ENCODE results near the gene GEN1. TPM values are rescaled to one million over a fixed set of nuclear protein-coding genes. Genes with fewer than 3 reads are reported as not detected.

GEN1 gene
- total and polyA plus RNA-seq, 4 donors: 1.2 to 12.7 (median 7.8) TPM

DNA sequence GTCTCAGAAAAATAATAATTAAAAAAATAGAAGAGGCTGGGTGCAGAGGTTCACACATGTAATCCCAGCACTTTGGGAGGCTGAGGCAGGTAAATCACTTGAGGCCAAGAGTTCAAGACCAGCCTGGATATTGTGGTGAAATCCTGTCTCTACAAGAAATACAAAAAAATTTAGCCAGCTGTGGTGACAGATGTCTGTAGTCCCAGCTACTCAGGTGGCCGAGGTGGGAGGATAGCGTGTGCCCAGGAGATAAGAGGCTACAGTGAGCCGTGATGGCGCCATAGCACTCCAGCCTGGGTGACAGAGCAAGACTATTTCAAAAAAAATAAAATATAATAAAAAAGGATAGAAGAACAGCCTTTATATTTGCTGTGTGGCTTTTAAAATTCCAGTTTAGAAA lies 36.3 kb upstream of the GEN1 start:
- 94% methylated on average over 4 of the region's 4 CpGs for WGBS
- Histone ChIP-seq H3K27ac (ENCODE audit: low read depth in 1 of 2, low read length in 2 of 2) (no peak overlapping the region), H3K4me1 (ENCODE audit: control insufficient read depth in 4 of 4, insufficient read depth in 4 of 4, low read length in 3 of 4) (no peaks in the 10 kb centered on the region), H3K9me3 (ENCODE audit: control insufficient read depth in 4 of 4, low read length in 3 of 4) (no peaks in the 10 kb centered on the region), H3K9ac (ENCODE audit: low read depth in 1 of 2, low read length in 2 of 2) (no peak overlapping the region), H3K27me3 (ENCODE audit: control insufficient read depth in 4 of 4, insufficient read depth in 4 of 4, low read length in 3 of 4) (no peaks in the 10 kb centered on the region), H3K4me3 (ENCODE audit: low read depth in 1 of 3, low read length in 3 of 3) (no peak overlapping the region), H3K36me3 (ENCODE audit: control insufficient read depth in 4 of 4, insufficient read depth in 3 of 4, low read depth in 1 of 4, low read length in 3 of 4) (peaks cover 5 to 68% (median 51%) of the 10 kb centered on the region in 4 donors)
- no peak for DNase-seq (ENCODE audit: low spot score)
- TF ChIP-seq, protein P1, sequence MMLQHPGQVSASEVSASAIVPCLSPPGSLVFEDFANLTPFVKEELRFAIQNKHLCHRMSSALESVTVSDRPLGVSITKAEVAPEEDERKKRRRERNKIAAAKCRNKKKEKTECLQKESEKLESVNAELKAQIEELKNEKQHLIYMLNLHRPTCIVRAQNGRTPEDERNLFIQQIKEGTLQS (IDR thresholded peaks at IDR 0.05): no peak
- TF ChIP-seq SP1 (IDR thresholded peaks at IDR 0.05) (no peak), EGR1 (IDR thresholded peaks at IDR 0.05; ENCODE audit: low read depth in 2 of 2) (no peak), RXRA (IDR thresholded peaks at IDR 0.05) (no peak), FOXA2 (IDR thresholded peaks at IDR 0.05) (no peak), HNF4G (IDR thresholded peaks at IDR 0.05) (no peak)
- TF ChIP-seq, protein P2, sequence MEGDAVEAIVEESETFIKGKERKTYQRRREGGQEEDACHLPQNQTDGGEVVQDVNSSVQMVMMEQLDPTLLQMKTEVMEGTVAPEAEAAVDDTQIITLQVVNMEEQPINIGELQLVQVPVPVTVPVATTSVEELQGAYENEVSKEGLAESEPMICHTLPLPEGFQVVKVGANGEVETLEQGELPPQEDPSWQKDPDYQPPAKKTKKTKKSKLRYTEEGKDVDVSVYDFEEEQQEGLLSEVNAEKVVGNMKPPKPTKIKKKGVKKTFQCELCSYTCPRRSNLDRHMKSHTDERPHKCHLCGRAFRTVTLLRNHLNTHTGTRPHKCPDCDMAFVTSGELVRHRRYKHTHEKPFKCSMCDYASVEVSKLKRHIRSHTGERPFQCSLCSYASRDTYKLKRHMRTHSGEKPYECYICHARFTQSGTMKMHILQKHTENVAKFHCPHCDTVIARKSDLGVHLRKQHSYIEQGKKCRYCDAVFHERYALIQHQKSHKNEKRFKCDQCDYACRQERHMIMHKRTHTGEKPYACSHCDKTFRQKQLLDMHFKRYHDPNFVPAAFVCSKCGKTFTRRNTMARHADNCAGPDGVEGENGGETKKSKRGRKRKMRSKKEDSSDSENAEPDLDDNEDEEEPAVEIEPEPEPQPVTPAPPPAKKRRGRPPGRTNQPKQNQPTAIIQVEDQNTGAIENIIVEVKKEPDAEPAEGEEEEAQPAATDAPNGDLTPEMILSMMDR (IDR thresholded peaks at IDR 0.05; ENCODE audit: low read depth, low read length, missing input control): no peak
- TF ChIP-seq, protein P3, sequence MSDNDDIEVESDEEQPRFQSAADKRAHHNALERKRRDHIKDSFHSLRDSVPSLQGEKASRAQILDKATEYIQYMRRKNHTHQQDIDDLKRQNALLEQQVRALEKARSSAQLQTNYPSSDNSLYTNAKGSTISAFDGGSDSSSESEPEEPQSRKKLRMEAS (IDR thresholded peaks at IDR 0.05): no peak

DNA sequence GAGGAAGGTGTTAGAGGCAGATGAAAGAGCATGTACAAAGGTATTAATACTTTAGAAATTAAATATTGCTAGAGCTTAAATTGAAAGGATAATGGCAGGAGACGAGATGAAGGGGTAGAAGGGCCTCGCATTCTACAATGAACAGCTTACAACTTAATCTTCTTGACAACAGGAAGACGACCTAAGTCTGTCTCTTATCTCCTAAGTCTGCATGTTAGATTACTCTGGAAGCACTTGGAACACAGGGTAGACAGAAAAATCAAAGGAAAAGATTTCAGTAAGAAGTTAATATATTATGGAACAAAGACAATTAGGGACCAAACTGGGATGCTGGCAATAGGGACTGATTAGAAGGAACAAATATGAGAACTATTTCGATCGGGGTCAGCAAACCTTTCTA lies 35.2 kb upstream of the GEN1 start:
- no peak overlapping the region for H3K9ac ChIP-seq (ENCODE audit: low read depth in 1 of 2, low read length in 2 of 2)
- no peak overlapping the region for H3K4me3 ChIP-seq (ENCODE audit: low read depth in 1 of 3, low read length in 3 of 3)
- no peaks in the 10 kb centered on the region for H3K4me1 ChIP-seq (ENCODE audit: control insufficient read depth in 4 of 4, insufficient read depth in 4 of 4, low read length in 3 of 4)
- peaks cover 1 to 69% (median 52%) of the 10 kb centered on the region in 4 donors for H3K36me3 ChIP-seq (ENCODE audit: control insufficient read depth in 4 of 4, insufficient read depth in 3 of 4, low read depth in 1 of 4, low read length in 3 of 4)
- 84% methylated on average over 5 of the region's 5 CpGs for WGBS
- H3K27ac ChIP-seq (ENCODE audit: low read depth in 1 of 2, low read length in 2 of 2): no peak overlapping the region
- no peaks in the 10 kb centered on the region for H3K9me3 ChIP-seq (ENCODE audit: control insufficient read depth in 4 of 4, low read length in 3 of 4)
- H3K27me3 ChIP-seq (ENCODE audit: control insufficient read depth in 4 of 4, insufficient read depth in 4 of 4, low read length in 3 of 4): no peaks in the 10 kb centered on the region
- DNase-seq (ENCODE audit: low spot score): no peak
- no peak for TF ChIP-seq NR2F2 (IDR thresholded peaks at IDR 0.05)
- no peak for TF ChIP-seq FOXA2 (IDR thresholded peaks at IDR 0.05)
- TF ChIP-seq, protein P4, sequence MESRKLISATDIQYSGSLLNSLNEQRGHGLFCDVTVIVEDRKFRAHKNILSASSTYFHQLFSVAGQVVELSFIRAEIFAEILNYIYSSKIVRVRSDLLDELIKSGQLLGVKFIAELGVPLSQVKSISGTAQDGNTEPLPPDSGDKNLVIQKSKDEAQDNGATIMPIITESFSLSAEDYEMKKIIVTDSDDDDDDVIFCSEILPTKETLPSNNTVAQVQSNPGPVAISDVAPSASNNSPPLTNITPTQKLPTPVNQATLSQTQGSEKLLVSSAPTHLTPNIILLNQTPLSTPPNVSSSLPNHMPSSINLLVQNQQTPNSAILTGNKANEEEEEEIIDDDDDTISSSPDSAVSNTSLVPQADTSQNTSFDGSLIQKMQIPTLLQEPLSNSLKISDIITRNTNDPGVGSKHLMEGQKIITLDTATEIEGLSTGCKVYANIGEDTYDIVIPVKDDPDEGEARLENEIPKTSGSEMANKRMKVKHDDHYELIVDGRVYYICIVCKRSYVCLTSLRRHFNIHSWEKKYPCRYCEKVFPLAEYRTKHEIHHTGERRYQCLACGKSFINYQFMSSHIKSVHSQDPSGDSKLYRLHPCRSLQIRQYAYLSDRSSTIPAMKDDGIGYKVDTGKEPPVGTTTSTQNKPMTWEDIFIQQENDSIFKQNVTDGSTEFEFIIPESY (IDR thresholded peaks at IDR 0.05): no peak
- TF ChIP-seq, protein P1 (IDR thresholded peaks at IDR 0.05): no peak
- TF ChIP-seq GABPA (IDR thresholded peaks at IDR 0.05 in 1 of 2, conservative IDR thresholded peaks at IDR 0.05 in 1 of 2): no peak
- TF ChIP-seq HNF4A (conservative IDR thresholded peaks at IDR 0.05): no peak
- TF ChIP-seq, protein P5, sequence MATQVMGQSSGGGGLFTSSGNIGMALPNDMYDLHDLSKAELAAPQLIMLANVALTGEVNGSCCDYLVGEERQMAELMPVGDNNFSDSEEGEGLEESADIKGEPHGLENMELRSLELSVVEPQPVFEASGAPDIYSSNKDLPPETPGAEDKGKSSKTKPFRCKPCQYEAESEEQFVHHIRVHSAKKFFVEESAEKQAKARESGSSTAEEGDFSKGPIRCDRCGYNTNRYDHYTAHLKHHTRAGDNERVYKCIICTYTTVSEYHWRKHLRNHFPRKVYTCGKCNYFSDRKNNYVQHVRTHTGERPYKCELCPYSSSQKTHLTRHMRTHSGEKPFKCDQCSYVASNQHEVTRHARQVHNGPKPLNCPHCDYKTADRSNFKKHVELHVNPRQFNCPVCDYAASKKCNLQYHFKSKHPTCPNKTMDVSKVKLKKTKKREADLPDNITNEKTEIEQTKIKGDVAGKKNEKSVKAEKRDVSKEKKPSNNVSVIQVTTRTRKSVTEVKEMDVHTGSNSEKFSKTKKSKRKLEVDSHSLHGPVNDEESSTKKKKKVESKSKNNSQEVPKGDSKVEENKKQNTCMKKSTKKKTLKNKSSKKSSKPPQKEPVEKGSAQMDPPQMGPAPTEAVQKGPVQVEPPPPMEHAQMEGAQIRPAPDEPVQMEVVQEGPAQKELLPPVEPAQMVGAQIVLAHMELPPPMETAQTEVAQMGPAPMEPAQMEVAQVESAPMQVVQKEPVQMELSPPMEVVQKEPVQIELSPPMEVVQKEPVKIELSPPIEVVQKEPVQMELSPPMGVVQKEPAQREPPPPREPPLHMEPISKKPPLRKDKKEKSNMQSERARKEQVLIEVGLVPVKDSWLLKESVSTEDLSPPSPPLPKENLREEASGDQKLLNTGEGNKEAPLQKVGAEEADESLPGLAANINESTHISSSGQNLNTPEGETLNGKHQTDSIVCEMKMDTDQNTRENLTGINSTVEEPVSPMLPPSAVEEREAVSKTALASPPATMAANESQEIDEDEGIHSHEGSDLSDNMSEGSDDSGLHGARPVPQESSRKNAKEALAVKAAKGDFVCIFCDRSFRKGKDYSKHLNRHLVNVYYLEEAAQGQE (IDR thresholded peaks at IDR 0.05): no peak
- TF ChIP-seq YY1 (IDR thresholded peaks at IDR 0.05): no peak
- no peak for TF ChIP-seq TAF1 (conservative IDR thresholded peaks at IDR 0.05)
- no peak for TF ChIP-seq HNF4G (IDR thresholded peaks at IDR 0.05)
- no peak for TF ChIP-seq RXRA (IDR thresholded peaks at IDR 0.05)
- TF ChIP-seq RAD21 (IDR thresholded peaks at IDR 0.05): no peak
- TF ChIP-seq, protein P2 (IDR thresholded peaks at IDR 0.05; ENCODE audit: low read depth, low read length, missing input control): no peak
- no peak for TF ChIP-seq EGR1 (IDR thresholded peaks at IDR 0.05; ENCODE audit: low read depth in 2 of 2)
- TF ChIP-seq FOXA1 (IDR thresholded peaks at IDR 0.05): no peak
- no peak for TF ChIP-seq SP1 (IDR thresholded peaks at IDR 0.05)
- no peak for TF ChIP-seq JUND (IDR thresholded peaks at IDR 0.05)
- TF ChIP-seq, protein P3 (IDR thresholded peaks at IDR 0.05): no peak
